Stimulated activated CD4-positive, alpha-beta T cell treated with anti-CD3 and anti-CD28 coated beads, Interleukin-1b, Interleukin-23, amount 100 ng/mL, for 1 hour (primary cell): Measurements from ENCODE around the gene ZNF185.
"Not testable (repeated sequence)": the region's sequence is repeated elsewhere in the genome, so short reads cannot be mapped to it uniquely, and the experiment has no call there.

ENCODE experiments used
- DNase-seq, 2 donors: peaks; one replicate each; pipeline ENCODE4 v3.0.0-alpha.2; 2020; ENCODE audit warnings: low read depth in 2 of 2

The ZNF185 gene

DNA sequence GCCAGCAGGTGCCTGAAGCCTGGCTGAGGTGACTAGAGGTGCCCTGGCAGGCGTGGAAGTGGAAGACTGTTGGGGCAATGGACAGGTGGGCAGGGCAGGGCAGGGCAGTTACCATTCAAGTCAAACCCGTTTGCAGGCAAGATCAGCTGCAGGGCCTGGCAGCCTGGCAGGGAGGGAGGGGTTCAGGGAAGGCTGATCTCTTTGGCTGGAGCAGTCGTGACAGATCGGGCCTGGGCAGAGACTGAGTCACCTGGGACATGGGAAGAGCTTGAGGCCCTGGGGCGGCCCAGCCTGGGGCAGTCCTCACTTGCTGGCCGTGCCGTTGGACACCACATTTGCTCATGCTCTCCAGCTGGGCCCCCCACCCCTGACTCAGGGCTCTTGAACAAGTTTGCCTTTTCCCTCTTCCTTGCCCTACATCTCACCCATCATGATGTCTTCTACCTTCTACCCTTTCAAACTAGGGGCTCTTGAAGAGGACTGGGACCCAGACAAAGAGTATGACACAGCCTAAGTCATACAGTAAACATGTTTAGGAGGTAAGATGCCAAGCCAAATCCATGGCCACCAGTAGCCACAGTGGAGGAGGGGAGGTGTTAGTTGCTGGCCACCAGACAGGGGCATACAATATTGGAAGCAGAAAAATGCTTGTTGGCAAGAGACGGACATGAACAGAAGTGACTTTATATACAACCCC lies 2.0 kb upstream of the ZNF185 start:
- no peak for DNase-seq

DNA sequence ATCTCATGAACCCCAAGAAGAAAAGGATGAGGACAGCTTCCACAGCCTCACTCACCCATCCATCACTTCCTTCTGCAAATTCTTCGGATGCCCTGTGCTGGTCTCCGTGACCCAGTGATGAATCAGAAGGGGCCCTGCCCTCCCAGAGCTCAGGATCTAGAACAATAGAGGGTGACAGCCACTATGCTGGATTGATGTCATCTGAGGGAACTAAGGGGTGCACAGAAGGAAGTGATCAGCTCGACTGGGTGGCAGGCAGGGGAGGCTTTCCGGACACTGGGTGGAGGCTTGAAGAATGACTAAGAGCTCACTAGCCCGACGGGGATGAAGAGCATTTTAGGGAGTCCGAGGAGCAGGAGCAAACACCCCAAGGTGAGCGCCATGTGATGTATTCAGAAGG lies 1.4 kb upstream of the ZNF185 start:
- no peak for DNase-seq

DNA sequence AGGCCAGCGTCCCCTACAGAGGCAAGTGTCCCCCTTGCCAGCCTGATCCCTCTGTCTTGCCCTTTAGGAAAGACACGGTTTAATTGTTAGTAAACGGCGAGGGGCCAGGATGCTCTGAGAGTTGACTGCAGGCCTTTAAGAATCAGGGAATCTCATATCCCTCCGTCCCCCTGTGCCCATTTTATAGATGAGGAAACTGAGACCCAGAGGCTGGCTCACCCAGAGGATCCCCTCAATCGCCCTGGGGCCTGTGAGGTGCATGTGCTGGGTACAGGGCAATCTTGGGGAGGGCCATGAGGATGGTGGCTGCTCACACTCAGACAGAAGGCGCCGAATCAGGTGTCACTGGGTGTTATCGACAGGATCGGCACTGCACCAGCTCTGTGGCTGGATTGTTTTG lies 575 bp downstream of the ZNF185 start:
- no peak for DNase-seq

DNA sequence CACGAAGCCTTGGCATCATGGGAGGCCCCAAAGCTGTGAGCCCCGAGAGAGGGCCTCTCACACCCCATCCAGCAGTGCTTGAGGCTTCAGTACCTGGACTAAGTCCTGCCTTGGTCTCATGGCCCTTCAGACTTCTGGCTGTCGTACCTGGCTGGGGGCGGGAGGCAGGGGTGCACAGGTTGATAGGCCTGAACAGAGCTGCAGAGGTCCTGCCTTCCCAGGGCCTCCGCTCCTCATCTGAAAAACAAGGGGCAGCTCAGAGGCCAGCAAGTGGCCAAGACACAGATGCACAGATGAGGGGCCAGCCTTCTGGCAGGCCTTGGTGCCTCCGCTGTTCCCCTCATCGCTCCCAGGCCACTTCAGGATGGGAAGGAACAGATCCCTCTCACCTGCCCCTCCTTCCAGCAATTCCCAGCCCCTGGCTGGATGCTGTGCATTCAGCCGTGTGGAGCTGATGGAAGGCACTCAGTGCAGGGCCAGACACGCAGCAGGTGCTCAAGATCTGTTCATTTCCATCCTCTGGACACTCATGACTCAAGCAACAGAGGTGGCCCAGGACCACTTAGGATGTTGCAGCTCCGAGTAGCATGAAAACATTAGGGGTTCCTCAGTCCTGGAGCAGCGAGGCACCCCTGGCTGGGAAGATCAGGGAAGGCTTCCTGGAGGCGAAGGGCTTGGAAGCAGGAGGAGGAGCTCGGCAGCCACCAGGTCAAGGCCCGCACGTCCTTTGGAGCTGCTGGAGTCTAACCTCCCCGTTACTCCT lies 1.4 kb downstream of the ZNF185 start:
- DNase-seq: no peak

DNA sequence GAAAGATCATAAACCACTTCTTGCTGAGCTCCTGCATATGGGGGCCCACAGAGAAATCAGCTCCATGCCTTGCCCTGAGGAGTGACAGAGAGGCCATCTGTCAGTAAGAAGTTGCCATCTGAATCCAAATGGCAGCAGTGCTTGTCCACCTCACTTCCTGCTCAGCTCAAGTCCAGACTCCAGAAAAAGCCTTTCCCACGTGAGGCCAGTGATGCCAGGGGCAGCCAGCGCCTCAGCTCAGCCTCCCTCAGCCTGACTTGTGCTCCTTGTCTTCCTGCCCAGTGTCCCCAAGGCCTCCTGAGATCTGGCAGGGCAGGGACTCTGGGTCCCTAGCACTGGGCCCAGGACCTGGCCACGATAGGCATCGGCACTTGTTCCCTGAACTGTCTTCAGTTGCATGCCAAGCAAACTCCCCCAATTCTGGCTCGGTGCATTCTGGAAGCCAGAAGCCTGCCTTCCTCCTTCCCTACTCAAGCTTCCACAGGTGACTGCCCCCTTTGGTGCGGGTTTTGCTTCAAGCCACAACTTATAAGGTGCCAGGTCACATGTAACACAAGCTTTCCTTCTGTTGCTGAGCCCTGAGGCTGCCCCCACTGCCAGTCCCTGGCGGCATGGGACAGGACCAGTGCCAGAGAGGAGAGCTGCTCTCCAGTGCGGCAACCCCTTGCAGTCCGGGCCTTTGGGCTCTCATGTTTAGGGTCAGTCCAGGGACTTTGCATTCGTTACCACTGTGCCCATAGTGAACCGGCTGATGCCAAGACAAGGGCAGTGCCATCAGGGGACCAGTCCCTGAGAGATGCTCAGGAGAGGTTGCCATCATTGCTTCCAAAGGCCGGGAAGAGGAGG lies 2.2 kb downstream of the ZNF185 start:
- DNase-seq: no peak

DNA sequence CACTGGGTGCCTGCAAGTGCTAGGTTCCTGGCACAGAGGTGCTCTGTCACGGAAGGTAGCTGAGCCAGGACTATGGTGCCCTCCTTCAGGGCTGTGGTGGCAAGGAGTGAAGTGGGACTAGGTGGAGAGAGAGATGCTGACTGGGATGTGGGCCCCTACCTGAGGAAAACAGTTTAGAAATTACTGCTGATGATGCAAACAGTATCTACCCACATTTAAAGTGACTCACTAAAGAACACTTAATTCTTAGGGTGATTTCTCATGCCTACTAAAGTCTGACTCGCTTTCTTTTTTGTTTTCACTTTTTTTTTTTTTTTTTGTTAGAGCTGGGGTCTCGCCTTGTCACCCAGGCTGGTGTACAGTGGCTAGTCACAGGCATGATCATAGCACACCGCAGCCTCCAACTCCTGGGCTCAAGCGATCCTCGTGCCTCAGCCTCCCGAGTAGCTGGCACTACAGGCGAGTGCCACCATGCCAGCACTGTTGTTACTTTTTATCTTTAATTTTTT lies 3.1 kb downstream of the ZNF185 start:
- DNase-seq: no peak

DNA sequence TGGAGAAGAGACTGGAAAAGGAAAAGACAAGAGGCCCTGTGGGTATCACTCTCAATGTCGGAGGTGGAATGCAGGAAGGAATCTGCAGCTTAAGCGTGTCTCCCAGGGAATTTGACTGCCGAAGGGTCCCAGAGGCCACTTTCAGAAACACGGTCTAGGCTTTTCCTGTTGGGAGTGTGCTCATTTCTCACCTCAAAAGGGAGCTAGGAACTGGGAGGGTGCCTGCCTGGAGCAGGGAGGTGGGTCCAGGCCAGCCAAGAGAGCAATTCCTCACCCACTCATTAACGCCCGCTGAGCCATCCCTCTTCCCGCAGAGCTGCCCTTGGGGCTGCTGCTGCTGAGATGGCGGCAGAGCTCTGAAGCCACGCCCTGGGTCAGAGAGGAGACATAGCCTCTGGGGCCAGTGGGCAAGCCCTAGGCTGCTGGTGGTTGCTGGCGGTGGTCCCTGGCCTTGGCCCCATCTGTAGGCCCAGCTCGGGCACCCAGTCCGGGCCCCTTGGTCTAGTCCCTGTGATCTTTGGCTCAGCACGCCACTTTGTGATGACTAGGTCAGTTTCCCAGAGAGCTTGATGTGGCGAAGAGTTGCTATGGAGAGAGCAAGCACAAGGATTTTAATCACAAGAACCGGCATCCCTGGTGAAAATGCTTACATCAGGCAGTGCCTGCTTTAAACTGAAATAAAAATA lies 4.1 kb downstream of the ZNF185 start:
- no peak for DNase-seq

DNA sequence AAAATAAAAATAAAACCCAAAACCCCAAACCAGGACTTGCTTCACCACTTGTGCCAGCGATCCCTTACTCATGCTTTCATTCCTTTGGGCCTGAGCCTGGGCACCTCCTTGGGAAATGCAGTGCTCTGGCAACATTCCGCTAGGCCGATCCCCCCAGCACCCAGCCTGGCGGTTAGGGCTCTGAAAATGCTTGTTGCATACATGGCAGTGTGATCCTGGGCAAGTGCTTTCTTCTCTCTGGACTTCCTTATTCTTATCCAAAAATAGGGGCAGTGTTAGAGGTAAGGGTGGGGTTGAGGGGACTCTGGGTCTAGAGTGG lies 4.6 kb downstream of the ZNF185 start:
- no peak for DNase-seq

DNA sequence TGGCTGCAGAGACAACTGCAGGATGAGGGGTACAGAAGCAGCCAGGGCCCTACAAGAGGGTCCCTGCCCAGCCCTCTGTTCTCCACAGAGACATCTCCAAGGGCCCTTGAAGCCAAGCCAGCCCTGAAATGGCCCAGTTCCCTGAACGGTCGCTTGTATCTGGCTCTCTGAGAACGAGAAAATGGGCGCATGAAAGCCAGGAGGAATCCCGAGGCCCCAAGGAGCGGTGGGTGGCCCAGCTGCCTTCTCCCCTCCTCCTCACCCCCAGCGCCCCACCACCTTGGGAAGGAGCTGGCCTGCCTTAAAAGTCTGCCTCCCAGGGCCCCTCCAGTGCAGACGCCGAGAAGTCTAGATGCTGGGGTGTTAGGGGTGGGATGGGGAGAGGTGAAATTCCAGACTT lies 5.7 kb downstream of the ZNF185 start:
- no peak for DNase-seq

DNA sequence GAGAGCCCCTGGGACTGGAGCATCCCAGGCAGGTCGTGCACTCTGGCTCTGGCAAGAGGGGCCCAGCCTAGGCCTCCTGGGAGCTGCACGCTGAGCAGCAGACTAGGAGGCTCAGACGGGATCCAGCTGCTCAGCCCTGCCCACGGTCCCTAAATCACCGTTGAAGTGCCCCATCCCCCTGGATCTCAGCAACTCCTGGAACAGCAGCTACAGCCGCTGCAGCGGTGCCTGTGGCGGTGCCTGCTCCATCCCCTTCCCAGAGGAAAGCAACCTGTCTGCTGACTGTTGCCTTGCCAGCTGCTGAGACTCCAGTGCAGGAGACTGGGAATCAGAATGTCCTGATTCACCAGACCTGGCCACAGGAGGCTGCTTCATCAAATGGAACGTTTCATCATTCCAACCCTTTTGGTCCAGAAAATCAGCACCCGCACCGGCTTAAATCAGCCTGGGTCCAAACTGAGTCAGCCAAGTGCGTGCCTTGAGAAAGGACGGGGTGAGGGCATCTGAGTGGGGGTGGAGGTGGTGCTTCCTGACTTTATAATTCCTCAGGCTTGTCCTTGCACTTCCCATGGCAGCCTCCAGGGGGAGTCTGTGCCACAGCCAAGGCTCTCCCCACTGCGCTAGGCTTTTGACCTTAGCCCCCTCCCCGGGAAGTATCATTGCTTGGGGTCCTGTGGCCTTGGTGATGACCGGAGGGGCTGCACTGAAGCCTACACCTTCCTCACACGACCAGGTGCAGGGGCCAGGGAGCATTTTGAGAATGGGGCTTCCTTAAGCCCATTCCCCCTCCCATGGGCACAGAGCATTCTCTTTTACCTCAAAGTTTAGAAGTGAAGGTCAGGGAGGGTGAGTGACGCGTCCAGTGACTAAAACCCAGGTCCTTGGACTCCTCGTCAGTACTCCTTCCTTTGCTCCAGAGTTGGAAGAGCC lies 6.5 kb downstream of the ZNF185 start:
- DNase-seq: no peak

DNA sequence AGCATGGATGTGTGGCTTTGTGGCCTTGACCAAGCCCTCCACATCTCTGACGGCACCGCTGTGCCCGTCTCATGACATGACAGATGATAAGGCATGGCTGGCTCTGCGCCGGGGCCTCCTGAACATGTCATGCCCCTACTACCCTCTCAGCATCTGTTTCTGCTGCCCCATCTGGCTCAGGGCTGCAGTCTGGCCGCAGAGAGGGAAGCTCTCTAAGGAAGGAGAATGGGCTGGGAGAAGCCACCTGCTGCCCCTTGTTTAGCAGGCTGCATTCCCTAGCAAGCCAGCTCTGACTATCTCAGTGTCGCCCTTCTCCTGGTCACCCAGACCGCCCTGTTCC lies 7.2 kb downstream of the ZNF185 start:
- DNase-seq: no peak

DNA sequence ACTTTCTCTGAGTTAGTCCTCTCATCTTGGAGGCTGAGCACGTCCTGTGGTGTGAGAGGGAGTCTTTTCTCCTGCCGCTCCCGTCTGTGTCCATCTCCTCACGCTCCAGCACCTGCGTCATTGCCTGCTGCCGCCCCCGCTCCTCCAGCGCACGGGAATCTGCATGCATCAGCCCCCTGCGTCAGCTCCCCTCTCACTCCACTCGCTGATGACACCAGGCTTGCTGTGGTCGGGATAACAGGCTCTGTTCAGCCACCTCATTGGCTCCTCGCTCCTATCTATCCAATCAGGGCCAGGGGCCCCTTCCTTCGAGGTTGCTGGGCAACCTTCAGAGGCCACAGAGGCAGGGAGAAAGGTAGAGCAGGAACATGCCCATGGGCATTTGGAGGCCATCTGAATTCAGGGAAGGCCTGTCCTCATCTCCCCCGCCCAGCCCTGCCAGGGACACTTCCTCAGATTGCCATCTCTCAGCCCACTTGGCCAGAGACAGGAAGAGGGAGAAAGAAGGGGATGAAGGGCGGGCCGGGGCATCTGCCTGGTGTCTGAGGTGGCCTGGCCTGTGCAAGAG lies 9.3 kb downstream of the ZNF185 start:
- no peak for DNase-seq

DNA sequence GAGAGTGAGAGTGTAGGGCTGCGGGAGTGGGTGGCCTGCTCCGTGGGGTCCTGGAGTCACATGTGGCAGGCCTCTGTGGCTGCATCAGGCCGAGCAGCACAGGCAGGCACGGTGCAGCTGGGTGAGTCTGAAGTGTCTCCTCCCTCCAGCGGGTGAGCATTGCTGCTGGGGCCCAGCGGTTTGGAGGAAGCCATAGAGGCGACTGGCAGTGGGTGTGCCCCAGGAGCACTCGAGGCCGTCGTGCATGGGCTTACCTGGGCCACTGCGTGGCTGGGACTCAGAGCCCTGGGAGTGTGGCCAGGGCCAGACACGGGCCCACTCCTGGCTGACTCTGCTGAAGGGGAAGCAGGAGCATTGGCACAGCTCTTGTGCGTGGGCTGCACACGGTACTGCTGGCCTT lies 10.6 kb downstream of the ZNF185 start:
- no peak for DNase-seq

DNA sequence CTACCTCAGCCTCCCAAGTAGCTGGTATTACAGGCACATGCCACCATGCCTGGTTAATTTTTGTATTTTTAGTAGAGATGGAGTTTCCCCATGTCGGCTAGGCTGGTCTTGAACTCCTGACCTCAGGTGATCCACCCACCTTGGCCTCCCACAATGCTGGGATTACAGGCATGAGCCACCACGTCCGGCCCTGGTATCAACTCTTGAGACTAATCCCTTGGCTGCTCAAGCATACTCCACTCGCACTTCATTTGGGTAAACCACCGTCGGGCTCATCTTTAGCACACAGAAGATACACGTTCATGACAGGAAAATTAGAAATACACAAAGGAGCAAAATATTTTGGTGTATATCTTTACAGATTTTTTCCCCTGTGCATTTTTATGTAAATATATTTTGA lies 12.2 kb downstream of the ZNF185 start:
- not testable (repeated sequence) for DNase-seq

DNA sequence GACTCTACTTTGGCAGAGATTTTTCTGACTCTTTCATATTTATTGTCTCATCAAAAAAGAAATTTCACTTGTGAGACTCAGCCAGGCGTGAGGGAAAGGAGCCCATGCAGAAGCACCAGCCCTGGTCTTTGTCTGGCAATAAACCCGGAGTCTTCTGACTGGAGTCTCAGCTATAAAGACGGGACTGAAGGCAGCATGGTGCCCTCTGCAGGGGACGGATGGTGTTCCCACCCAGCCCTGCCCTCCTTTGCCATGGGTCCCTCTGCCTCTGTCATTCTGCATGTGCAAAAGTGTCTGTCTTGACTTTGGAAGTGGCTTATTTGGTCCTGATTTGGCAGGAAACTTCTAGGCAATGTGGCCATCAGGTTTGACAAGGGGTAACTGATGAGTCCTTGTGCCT lies 14.2 kb downstream of the ZNF185 start:
- DNase-seq: no peak

DNA sequence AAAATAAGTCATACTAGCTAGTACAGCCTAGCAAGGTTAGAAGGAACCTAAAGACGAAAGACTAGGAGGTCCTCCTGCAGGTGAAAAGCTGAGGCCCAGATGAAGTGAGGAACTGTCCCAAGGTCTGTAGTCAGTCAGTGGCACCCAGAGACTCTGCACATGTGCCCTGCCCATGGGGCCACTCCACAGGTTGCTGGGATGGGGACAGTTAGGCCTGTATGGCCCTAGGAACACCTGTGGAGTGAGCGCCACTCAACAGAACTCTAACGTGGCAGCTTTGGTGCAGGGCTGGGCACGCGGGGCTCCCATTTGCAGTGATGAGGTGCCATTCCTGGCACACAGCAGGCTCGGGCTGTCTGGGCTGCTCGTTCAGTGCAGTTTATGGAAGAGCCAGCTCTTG lies 14.8 kb downstream of the ZNF185 start:
- DNase-seq: no peak

DNA sequence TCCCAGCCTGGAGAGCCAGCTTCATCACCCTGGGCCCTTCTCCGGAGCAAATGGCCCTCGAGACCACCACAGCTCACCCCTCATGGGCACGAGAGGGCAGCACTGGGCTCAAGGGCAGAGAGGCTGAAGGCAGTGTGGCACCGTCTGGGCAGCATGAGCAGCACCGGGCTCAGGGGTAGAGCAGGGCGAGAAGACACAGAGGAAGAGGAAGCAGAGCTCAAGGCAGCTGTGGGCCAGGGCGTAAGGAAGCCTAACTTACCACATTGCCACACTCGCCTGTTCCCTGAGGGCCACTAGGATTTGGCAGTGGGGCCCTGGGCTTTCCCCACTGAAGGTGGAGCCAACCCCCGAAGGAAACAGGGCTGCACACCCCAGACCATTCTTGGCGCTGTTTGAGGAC lies 15.5 kb downstream of the ZNF185 start:
- no peak for DNase-seq

DNA sequence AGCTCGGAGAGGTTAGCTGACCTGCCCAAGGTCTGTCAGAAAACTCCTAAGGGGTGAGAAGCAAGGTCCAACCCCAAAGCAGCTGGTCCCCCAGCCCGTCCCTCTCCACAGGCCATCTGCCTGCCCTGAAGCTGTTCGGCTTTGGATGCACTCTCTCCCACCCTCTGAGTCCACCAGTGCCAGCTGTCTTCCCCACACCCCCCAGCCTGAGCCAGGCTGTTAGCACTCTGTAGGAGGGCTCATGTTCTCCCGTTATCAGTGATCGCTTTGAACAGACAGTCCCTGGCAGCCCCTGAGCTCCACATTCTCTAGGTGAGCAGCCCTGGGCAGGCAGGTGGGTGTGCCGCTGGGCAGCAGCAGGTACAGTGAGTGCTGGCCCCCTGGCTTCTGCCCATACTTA lies 16.0 kb downstream of the ZNF185 start:
- DNase-seq: no peak

DNA sequence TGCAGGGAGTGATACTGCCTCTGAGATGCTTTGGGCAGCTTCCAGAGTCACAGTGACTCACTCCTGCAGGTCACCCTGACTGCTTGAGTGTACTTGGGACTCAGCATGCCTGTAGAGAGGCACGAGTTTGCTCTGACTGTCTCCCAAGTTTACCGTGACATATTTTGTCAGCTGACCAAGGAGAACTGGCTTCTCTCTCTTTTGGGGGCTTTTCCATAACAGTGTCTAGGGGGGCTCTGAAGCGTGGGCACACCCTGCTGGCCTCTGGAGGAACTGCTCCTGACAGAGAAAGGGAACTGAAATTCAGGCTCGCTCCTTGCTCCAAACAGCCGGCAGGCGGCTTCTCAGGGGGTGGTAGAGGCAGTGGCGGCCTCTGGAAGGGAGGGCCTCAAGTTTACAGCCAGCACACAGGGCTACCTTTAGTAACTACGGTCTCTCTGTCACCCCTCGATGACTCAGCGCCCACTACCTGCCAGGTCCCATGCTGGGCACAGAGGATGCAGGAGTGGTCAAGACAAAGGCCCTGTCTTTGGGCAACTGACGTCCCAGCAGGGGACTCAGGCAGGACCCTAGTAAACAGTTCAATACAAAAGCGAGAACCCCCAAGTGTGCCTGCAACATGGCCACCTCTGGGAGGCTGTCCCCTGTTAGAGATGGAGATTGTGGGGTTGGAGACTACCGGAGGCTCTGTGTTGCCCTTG lies 17.8 kb downstream of the ZNF185 start:
- no peak for DNase-seq
